ENCODE measurements around the gene RGS17.

The RGS17 gene

GRCh38 chr6:153031335-153031955 is 99.6 kb downstream of the RGS17 start:
- TF ChIP-seq JUND (IDR thresholded peaks at IDR 0.05; ENCODE audit: low read depth) = no peak
- in situ Hi-C loops (cut with HindIII; ENCODE audit: low pct_unique_long_range_greater_than_20kb, low sequenced_read_pairs) = no loop called here
- DNase-seq (ENCODE audit: low read depth in 1 of 2, low spot score in 1 of 2) = peak in 1 of 2 experiments; percentile 9

GRCh38 chr6:153028963-153029362 is 102.1 kb downstream of the RGS17 start:
- no peak for TF ChIP-seq JUND (IDR thresholded peaks at IDR 0.05; ENCODE audit: low read depth)
- DNase-seq (ENCODE audit: low read depth in 1 of 2, low spot score in 1 of 2) = no peak
- in situ Hi-C loops (cut with HindIII; ENCODE audit: low pct_unique_long_range_greater_than_20kb, low sequenced_read_pairs) = no loop called here

GRCh38 chr6:153028286-153028685 is 102.8 kb downstream of the RGS17 start:
- TF ChIP-seq JUND (IDR thresholded peaks at IDR 0.05; ENCODE audit: low read depth) = no peak
- in situ Hi-C loops (cut with HindIII; ENCODE audit: low pct_unique_long_range_greater_than_20kb, low sequenced_read_pairs) = no loop called here

GRCh38 chr6:153027480-153027879 is 103.6 kb downstream of the RGS17 start:
- DNase-seq (ENCODE audit: low read depth in 1 of 2, low spot score in 1 of 2) = no peak
- in situ Hi-C loops (cut with HindIII; ENCODE audit: low pct_unique_long_range_greater_than_20kb, low sequenced_read_pairs) = no loop called here
- TF ChIP-seq JUND (IDR thresholded peaks at IDR 0.05; ENCODE audit: low read depth) = no peak

More at GRCh38 chr6:153028286-153028685, 102.8 kb downstream of the RGS17 start:
- DNase-seq (ENCODE audit: low read depth in 1 of 2, low spot score in 1 of 2) = no peak

- in situ Hi-C loops (cut with HindIII; ENCODE audit: low pct_unique_long_range_greater_than_20kb, low sequenced_read_pairs) = no loop called here
- no peak for TF ChIP-seq JUND (IDR thresholded peaks at IDR 0.05; ENCODE audit: low read depth)
- no peak for DNase-seq (ENCODE audit: low read depth in 1 of 2, low spot score in 1 of 2)
Observed at GRCh38 chr6:153024709-153025017, 106.4 kb downstream of the RGS17 start.

- TF ChIP-seq JUND (IDR thresholded peaks at IDR 0.05; ENCODE audit: low read depth) = no peak
- in situ Hi-C loops (cut with HindIII; ENCODE audit: low pct_unique_long_range_greater_than_20kb, low sequenced_read_pairs) = no loop called here
- DNase-seq (ENCODE audit: low read depth in 1 of 2, low spot score in 1 of 2) = peak; percentile 18 to 66
Observed at GRCh38 chr6:153023977-153024708, 106.9 kb downstream of the RGS17 start.

- in situ Hi-C loops (cut with HindIII; ENCODE audit: low pct_unique_long_range_greater_than_20kb, low sequenced_read_pairs) = no loop called here
- no peak for TF ChIP-seq JUND (IDR thresholded peaks at IDR 0.05; ENCODE audit: low read depth)
- DNase-seq (ENCODE audit: low read depth in 1 of 2, low spot score in 1 of 2) = no peak
Observed at GRCh38 chr6:153018355-153018754, 112.7 kb downstream of the RGS17 start.

- in situ Hi-C loops (cut with HindIII; ENCODE audit: low pct_unique_long_range_greater_than_20kb, low sequenced_read_pairs) = no loop called here
- TF ChIP-seq JUND (IDR thresholded peaks at IDR 0.05; ENCODE audit: low read depth) = no peak
- DNase-seq (ENCODE audit: low read depth in 1 of 2, low spot score in 1 of 2) = no peak
Observed at GRCh38 chr6:153016846-153017245, 114.2 kb downstream of the RGS17 start.

- TF ChIP-seq JUND (IDR thresholded peaks at IDR 0.05; ENCODE audit: low read depth) = no peak
- in situ Hi-C loops (cut with HindIII; ENCODE audit: low pct_unique_long_range_greater_than_20kb, low sequenced_read_pairs) = no loop called here
- no peak for DNase-seq (ENCODE audit: low read depth in 1 of 2, low spot score in 1 of 2)
Observed at GRCh38 chr6:153015094-153015640, 115.9 kb downstream of the RGS17 start.

- no peak for DNase-seq (ENCODE audit: low read depth in 1 of 2, low spot score in 1 of 2)
- in situ Hi-C loops (cut with HindIII; ENCODE audit: low pct_unique_long_range_greater_than_20kb, low sequenced_read_pairs) = no loop called here
- TF ChIP-seq JUND (IDR thresholded peaks at IDR 0.05; ENCODE audit: low read depth) = no peak
Observed at GRCh38 chr6:153013438-153013837, 117.6 kb downstream of the RGS17 start.

GRCh38 chr6:153012856-153013255 is 118.2 kb downstream of the RGS17 start:
- no peak for DNase-seq (ENCODE audit: low read depth in 1 of 2, low spot score in 1 of 2)
- TF ChIP-seq JUND (IDR thresholded peaks at IDR 0.05; ENCODE audit: low read depth) = no peak
- in situ Hi-C loops (cut with HindIII; ENCODE audit: low pct_unique_long_range_greater_than_20kb, low sequenced_read_pairs) = no loop called here

GRCh38 chr6:153003366-153003690 is 127.8 kb downstream of the RGS17 start:
- DNase-seq (ENCODE audit: low read depth in 1 of 2, low spot score in 1 of 2) = peak in 1 of 2 experiments; percentile 12
- no peak for TF ChIP-seq JUND (IDR thresholded peaks at IDR 0.05; ENCODE audit: low read depth)
- in situ Hi-C loops (cut with HindIII; ENCODE audit: low pct_unique_long_range_greater_than_20kb, low sequenced_read_pairs) = no loop called here

GRCh38 chr6:153002613-153003365 is 128.3 kb downstream of the RGS17 start, which contains the start of gene MTRF1L:
TSS of gene MTRF1L (minus strand) at chr6:153002709. CDS start at chr6:153002685, 24 bp downstream.
- in situ Hi-C loops (cut with HindIII; ENCODE audit: low pct_unique_long_range_greater_than_20kb, low sequenced_read_pairs) = no loop called here
- no peak for TF ChIP-seq JUND (IDR thresholded peaks at IDR 0.05; ENCODE audit: low read depth)
- DNase-seq (ENCODE audit: low read depth in 1 of 2, low spot score in 1 of 2) = peak; percentile 66 to 94

Measured in T47D (cell line).